Activated CD4-positive, alpha-beta T cell treated with anti-CD3 and anti-CD28 coated beads for 36 hours (primary cell): ENCODE measurements around the gene BRAF. TPM values are rescaled to one million over a fixed set of nuclear protein-coding genes. Genes with fewer than 3 reads are reported as not detected.

Experiments used
- ATAC-seq: fragments of 200-7000 bp; cut with Tn5 transposase; one replicate; pipeline ENCODE4 v1.10.0; 2021; ENCODE audit warnings: mild to moderate bottlenecking, moderate library complexity
- CTCF ChIA-PET: fragments of 350-600 bp; sonication (Branson Sonifier 250); formaldehyde crosslinking; loops from one replicate; lab custom pipeline; 2021; ENCODE audit warnings: antibody characterized with exemption; lab: Charles Lee
- POLR2A ChIA-PET: fragments of 350-600 bp; sonication (Branson Sonifier 250); formaldehyde crosslinking; loops from one replicate; lab custom pipeline; 2021; ENCODE audit warnings: antibody characterized with exemption, inconsistent platforms; lab: Charles Lee
- DNase-seq: peaks from one replicate; pipeline ENCODE4 v3.0.0-alpha.2; 2020
- H3K27ac Mint-ChIP-seq: one replicate; pipeline ENCODE4 v1.8.0; 2021; ENCODE audit warnings: mixed read lengths
- H3K27me3 Mint-ChIP-seq: one replicate; pipeline ENCODE4 v1.8.0; 2021; ENCODE audit warnings: mixed read lengths
- H3K36me3 Mint-ChIP-seq: one replicate; pipeline ENCODE4 v1.8.0; 2021; ENCODE audit warnings: low read depth, mixed read lengths
- H3K4me1 Mint-ChIP-seq: one replicate; pipeline ENCODE4 v1.8.0; 2021; ENCODE audit warnings: mixed read lengths
- H3K4me3 Mint-ChIP-seq: one replicate; pipeline ENCODE4 v1.8.0; 2021; ENCODE audit warnings: mild to moderate bottlenecking, moderate library complexity, mixed read lengths
- H3K9me3 Mint-ChIP-seq: one replicate; pipeline ENCODE4 v1.8.0; 2021; ENCODE audit warnings: low read depth, mixed read lengths
- intact Hi-C, 2 experiments: fragments of 100-400 bp; cut with DNase I in 1 of 2; cut with micrococcal nuclease in 1 of 2; formaldehyde crosslinking; loops; one replicate each; pipeline versions ENCODE4 v1.14.2 to v1.15.1; 2022 to 2024; cut with DNase I, micrococcal nuclease
- total RNA-seq, 2 experiments: library from RNA; stranded (reverse); gene quantifications; one replicate each; pipeline ENCODE4 v1.2.3, GENCODE V29; 2021

Gene BRAF
- total RNA-seq, 2 experiments from 2014 or later: 30.8 to 47.2 TPM

DNA sequence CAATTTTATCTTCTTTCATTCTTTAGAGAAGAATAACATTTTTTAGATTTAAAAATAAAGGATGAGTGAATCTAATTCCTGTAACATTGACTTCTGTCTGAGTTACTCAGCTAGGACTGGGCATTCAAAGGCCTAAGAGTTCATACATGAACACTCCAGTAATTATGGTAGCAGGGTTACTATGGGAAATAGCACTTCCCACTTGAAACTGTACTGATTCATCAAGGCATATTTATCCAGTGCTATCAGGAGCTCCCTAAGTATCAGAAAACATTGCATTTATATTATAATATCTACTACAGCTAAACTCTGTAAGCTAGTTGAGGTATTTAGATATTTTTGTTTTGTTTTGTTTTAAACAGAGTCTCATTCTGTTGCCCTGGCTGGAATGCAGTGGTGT lies 186.4 kb downstream of the BRAF start:
- no peak overlapping the region for H3K27ac Mint-ChIP-seq
- CTCF ChIA-PET: interaction anchor here (0.7 to 1.3 kb wide), 2 partner anchors 73 to 275 kb away, joined by 3 to 4 read pairs; no protein-coding TSS in a partner anchor
- H3K4me1 Mint-ChIP-seq: no peaks in the 10 kb centered on the region
- H3K27me3 Mint-ChIP-seq: no peaks in the 10 kb centered on the region
- DNase-seq (no peak), ATAC-seq (no peak)
- peaks cover 18% of the 10 kb centered on the region for H3K36me3 Mint-ChIP-seq
- POLR2A ChIA-PET: no interaction called here
- intact Hi-C loops: no loop called here
- no peaks in the 10 kb centered on the region for H3K9me3 Mint-ChIP-seq
- H3K4me3 Mint-ChIP-seq: no peak overlapping the region

DNA sequence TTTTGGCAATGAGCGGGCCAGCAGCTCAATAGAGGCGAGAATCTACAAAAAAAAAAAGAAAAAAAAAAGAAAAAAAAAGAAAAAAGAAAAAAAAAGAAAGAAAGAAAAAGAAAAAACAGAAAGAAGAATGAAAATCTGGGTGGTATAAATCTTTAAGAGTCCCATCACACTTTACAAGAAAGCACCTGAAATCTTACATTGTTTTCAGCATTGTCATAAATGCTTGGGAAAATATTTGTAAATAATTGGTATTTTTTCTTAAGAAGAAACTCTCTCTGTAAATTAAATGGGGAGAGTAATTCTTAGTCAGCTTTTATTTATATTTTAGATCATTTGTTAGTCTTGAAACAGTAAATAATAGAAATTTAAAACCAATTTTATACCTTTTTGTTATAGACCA lies 190.0 kb downstream of the BRAF start:
- DNase-seq: no peak
- ChIA-PET CTCF (interaction anchor here (0.8 kb wide), 1 partner anchor 199 kb away, joined by 3 read pairs; no protein-coding TSS in a partner anchor), POLR2A (no interaction called here)
- intact Hi-C loops: no loop called here
- H3K27ac Mint-ChIP-seq: no peak overlapping the region
- peaks cover 18% of the 10 kb centered on the region for H3K36me3 Mint-ChIP-seq
- H3K9me3 Mint-ChIP-seq: no peaks in the 10 kb centered on the region
- no peak for ATAC-seq
- no peaks in the 10 kb centered on the region for H3K4me1 Mint-ChIP-seq
- no peak overlapping the region for H3K4me3 Mint-ChIP-seq
- H3K27me3 Mint-ChIP-seq: no peaks in the 10 kb centered on the region

DNA sequence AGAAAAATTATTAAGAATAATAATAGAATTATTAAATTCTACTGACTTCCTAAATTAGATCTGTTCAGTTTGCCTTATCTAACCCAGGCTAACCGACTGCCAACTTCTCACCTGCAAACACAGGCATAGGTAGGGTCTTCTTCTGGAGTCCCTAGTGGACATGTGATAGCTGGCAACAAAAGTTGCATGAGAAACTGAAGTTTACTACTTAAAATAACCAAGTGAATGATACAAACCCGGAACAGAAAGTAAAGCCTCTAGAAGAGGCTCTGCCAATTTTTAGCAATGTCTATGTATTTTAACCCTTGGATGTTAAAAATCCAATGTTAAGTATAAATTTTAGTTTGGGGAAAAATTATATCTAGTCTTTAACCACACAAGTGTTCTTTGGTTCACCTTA lies 190.6 kb downstream of the BRAF start:
- H3K27me3 Mint-ChIP-seq: no peaks in the 10 kb centered on the region
- no peaks in the 10 kb centered on the region for H3K4me1 Mint-ChIP-seq
- no peak overlapping the region for H3K4me3 Mint-ChIP-seq
- H3K9me3 Mint-ChIP-seq: no peaks in the 10 kb centered on the region
- DNase-seq (no peak), ATAC-seq (no peak)
- H3K27ac Mint-ChIP-seq: no peak overlapping the region
- ChIA-PET CTCF (interaction anchor here (0.7 kb wide), 1 partner anchor 82 kb away, joined by 3 read pairs; no protein-coding TSS in a partner anchor), POLR2A (no interaction called here)
- intact Hi-C loops: no loop called here
- peaks cover 17% of the 10 kb centered on the region for H3K36me3 Mint-ChIP-seq

DNA sequence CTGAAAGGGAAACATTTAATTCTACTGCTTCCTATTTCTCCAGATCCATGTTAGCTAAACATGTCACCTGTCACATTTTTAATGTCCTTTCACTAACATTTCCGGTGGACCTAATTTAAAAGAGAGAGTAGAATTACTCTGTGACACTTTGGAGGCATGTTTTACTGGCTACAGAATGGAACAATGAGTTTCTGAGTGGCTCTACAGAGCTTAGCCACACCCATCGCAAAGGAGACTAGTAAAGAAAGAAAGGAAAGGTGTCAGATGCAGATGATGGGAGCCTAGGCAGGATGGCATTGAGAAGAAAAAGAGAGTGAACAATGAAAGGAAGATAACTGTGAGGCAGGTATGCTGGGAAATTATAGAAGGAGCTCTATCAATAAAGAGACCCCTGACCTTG lies 192.3 kb downstream of the BRAF start:
- no peaks in the 10 kb centered on the region for H3K27me3 Mint-ChIP-seq
- ATAC-seq (no peak), DNase-seq (no peak)
- H3K4me3 Mint-ChIP-seq: no peak overlapping the region
- no peaks in the 10 kb centered on the region for H3K4me1 Mint-ChIP-seq
- H3K27ac Mint-ChIP-seq: no peak overlapping the region
- intact Hi-C loops: no loop called here
- no peaks in the 10 kb centered on the region for H3K9me3 Mint-ChIP-seq
- ChIA-PET POLR2A (no interaction called here), CTCF (no interaction called here)
- peaks cover 12% of the 10 kb centered on the region for H3K36me3 Mint-ChIP-seq

DNA sequence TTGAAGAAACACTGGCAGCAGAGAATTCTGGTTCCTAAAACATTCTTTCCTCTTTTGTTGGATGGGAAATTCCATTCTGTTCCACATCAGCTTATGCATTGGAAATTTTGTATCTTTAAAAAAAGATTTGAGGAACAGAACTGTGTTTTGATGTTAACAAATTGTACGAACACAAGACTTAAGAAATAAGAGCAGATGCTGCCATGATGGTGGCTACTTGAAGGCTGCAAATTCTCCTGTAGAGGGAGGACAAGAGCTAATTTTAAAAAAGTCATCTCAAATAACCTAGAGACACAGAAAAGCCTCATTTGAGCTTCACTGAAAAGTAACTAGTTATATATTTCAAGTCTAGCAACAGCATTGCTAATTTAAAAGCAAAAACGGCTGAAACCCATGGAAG lies 198.4 kb downstream of the BRAF start:
- DNase-seq (no peak), ATAC-seq (no peak)
- Mint-ChIP-seq H3K4me3 (no peak overlapping the region), H3K9me3 (no peaks in the 10 kb centered on the region), H3K36me3 (peaks cover 3% of the 10 kb centered on the region), H3K4me1 (peaks cover 18% of the 10 kb centered on the region), H3K27ac (no peak overlapping the region), H3K27me3 (no peaks in the 10 kb centered on the region)
- POLR2A ChIA-PET: no interaction called here
- CTCF ChIA-PET: interaction anchor here (0.7 to 1.1 kb wide), 6 partner anchors 84 to 424 kb away, joined by 3 to 4 read pairs (median 3); no protein-coding TSS in a partner anchor
- intact Hi-C loops: loop anchor here (5.0 to 10.0 kb wide), 2 partner anchors 286 to 289 kb away; partner anchors contain the start of gene MRPS33 (in 2 of the 2)

- Mint-ChIP-seq H3K9me3 (no peaks in the 10 kb centered on the region), H3K27ac (no peak overlapping the region), H3K4me3 (no peak overlapping the region), H3K27me3 (no peaks in the 10 kb centered on the region), H3K4me1 (peaks cover 18% of the 10 kb centered on the region), H3K36me3 (peaks cover under 1% of the 10 kb centered on the region)
- DNase-seq (no peak), ATAC-seq (no peak)
- intact Hi-C loops: loop anchor here (5.0 to 10.0 kb wide), 2 partner anchors 288 to 290 kb away; partner anchors contain the start of gene MRPS33 (in 2 of the 2)
- CTCF ChIA-PET: interaction anchor here (0.6 kb wide), 1 partner anchor 8 kb away, joined by 3 read pairs; no protein-coding TSS in a partner anchor
- POLR2A ChIA-PET: no interaction called here
Observed at GRCh38 chr7:140724706-140725105, 200.0 kb downstream of the BRAF start.

- Mint-ChIP-seq H3K36me3 (no peaks in the 10 kb centered on the region), H3K4me3 (no peak overlapping the region), H3K27ac (peak overlapping the region; percentile 58), H3K4me1 (peaks cover 20% of the 10 kb centered on the region), H3K9me3 (no peaks in the 10 kb centered on the region), H3K27me3 (no peaks in the 10 kb centered on the region)
- DNase-seq: no peak
- peak; percentile 68 for ATAC-seq
- CTCF ChIA-PET: interaction anchor here (0.6 to 1.3 kb wide), 3 partner anchors 87 to 1665 kb away, joined by 3 to 8 read pairs (median 4); no protein-coding TSS in a partner anchor
- intact Hi-C loops: loop anchor here (2.0 to 10.0 kb wide), 2 partner anchors 27 to 291 kb away; partner anchors contain the start of genes MRPS33 (in 1 of the 2) and NDUFB2 (in 1 of the 2)
- POLR2A ChIA-PET: interaction anchor here (0.7 kb wide), 1 partner anchor 22 kb away, joined by 5 read pairs; no protein-coding TSS in a partner anchor
Observed at GRCh38 chr7:140723574-140723973, 201.2 kb downstream of the BRAF start.

DNA sequence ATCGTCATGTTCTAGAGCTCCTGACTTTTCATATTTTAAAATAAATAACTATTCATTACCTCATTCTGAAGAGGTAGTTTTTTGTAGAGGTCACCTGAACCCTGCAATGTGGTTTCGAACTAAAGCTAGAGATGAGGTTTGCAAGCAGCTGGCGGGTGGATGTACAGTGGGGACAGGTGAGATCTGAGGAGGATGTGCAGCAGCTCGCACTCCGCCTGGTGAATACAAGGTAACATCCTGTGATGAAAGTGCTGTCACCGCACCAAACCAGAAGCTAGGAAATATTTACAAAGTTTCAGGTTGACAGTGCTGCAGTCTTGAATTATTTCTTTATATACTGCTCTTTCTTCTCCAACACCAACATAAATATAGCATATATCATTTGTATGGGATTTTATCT lies 201.7 kb downstream of the BRAF start:
- H3K27ac Mint-ChIP-seq: peak overlapping the region; percentile 74
- H3K4me3 Mint-ChIP-seq: no peak overlapping the region
- no peaks in the 10 kb centered on the region for H3K9me3 Mint-ChIP-seq
- no peaks in the 10 kb centered on the region for H3K27me3 Mint-ChIP-seq
- ATAC-seq: peak; percentile 96
- DNase-seq: peak; percentile 74
- peaks cover 20% of the 10 kb centered on the region for H3K4me1 Mint-ChIP-seq
- no peaks in the 10 kb centered on the region for H3K36me3 Mint-ChIP-seq
- POLR2A ChIA-PET: no interaction called here
- CTCF ChIA-PET: interaction anchor here (0.6 to 1.3 kb wide), 6 partner anchors 21 to 1664 kb away, joined by 3 to 8 read pairs (median 4); no protein-coding TSS in a partner anchor
- intact Hi-C loops: loop anchor here (2.0 to 10.0 kb wide), 2 partner anchors 26 to 292 kb away; partner anchors contain the start of genes MRPS33 (in 1 of the 2) and NDUFB2 (in 1 of the 2)

- intact Hi-C loops: loop anchor here (2.0 to 10.0 kb wide), 2 partner anchors 25 to 293 kb away; partner anchors contain the start of genes MRPS33 (in 1 of the 2) and NDUFB2 (in 1 of the 2)
- no peaks in the 10 kb centered on the region for H3K9me3 Mint-ChIP-seq
- no peak overlapping the region for H3K4me3 Mint-ChIP-seq
- ChIA-PET POLR2A (no interaction called here), CTCF (interaction anchor here (1.1 to 1.3 kb wide), 2 partner anchors 262 to 811 kb away, joined by 4 to 5 read pairs; no protein-coding TSS in a partner anchor)
- peaks cover 20% of the 10 kb centered on the region for H3K4me1 Mint-ChIP-seq
- no peaks in the 10 kb centered on the region for H3K27me3 Mint-ChIP-seq
- ATAC-seq: no peak
- no peaks in the 10 kb centered on the region for H3K36me3 Mint-ChIP-seq
- DNase-seq: no peak
- H3K27ac Mint-ChIP-seq: no peak overlapping the region
Observed at GRCh38 chr7:140722254-140722653, 202.5 kb downstream of the BRAF start.

GRCh38 chr7:140719721-140720120 lies 205.0 kb downstream of the BRAF start:
- Mint-ChIP-seq H3K4me1 (peaks cover 20% of the 10 kb centered on the region), H3K27me3 (no peaks in the 10 kb centered on the region), H3K9me3 (no peaks in the 10 kb centered on the region), H3K27ac (no peak overlapping the region), H3K36me3 (peaks cover 5% of the 10 kb centered on the region), H3K4me3 (no peak overlapping the region)
- ATAC-seq (no peak), DNase-seq (no peak)
- intact Hi-C loops: loop anchor here in 1 of 2 experiments (10.0 kb wide), 1 partner anchor 295 kb away; the partner anchor contains the start of gene MRPS33
- CTCF ChIA-PET: interaction anchor here (0.6 kb wide), 1 partner anchor 338 kb away, joined by 3 read pairs; no protein-coding TSS in a partner anchor
- POLR2A ChIA-PET: no interaction called here

DNA sequence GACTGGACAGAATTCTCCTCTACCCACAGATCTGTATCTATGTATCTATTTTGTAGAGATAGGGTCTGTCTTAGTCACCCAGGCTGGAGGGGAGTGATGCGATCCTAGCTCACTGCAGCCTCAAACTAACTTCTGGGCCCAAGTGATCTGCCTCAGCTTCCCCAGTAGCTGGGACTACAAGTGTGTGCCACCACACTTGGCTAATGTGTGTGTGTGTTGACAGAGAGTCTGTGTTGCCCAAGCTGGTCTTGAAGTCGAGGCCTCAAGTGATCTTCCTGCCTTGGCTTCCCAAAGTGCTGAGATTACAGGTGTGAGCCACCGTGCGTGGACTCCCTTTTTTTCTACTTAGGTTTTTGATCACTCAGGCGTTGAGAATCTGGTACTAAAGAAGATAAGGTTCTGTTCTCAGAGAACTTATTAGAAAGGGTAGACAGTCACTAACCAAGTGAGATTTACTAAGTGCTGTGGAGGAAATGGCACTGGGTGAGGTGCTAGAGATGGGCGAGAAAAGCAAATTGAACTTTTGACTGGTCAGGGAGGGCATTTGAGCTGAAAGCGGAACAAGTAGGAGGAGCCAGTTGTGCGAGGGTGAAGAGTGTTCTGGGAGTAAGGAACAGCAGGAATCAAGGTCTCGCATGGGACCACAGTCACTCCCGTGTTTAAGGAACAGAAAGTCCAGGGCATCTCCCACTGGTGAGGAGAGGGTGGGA lies 210.2 kb downstream of the BRAF start:
- no peaks in the 10 kb centered on the region for H3K27me3 Mint-ChIP-seq
- DNase-seq: no peak
- POLR2A ChIA-PET: no interaction called here
- no peak for ATAC-seq
- CTCF ChIA-PET: interaction anchor here (1.0 kb wide), 1 partner anchor 74 kb away, joined by 3 read pairs; no protein-coding TSS in a partner anchor
- peaks cover 14% of the 10 kb centered on the region for H3K36me3 Mint-ChIP-seq
- no peak overlapping the region for H3K4me3 Mint-ChIP-seq
- intact Hi-C loops: no loop called here
- H3K9me3 Mint-ChIP-seq: no peaks in the 10 kb centered on the region
- no peak overlapping the region for H3K27ac Mint-ChIP-seq
- peaks cover 2% of the 10 kb centered on the region for H3K4me1 Mint-ChIP-seq
